Erythroblast (primary cell): ENCODE results near the gene NPC1L1.

Experiments used
- DNase-seq, 2 experiments: peaks; one replicate each; lab custom pipeline; 2025; lab: John Stamatoyannopoulos, UW
- GATA1 ChIP-seq: IDR thresholded peaks from 2 replicates; pipeline ENCODE4 v1.6.1; 2011; ENCODE audit warnings: low read depth, mild to moderate bottlenecking, control low read depth, low read length, moderate library complexity
- POLR2A ChIP-seq: IDR thresholded peaks from 2 replicates; pipeline ENCODE4 v1.6.1; 2011; ENCODE audit warnings: mild to moderate bottlenecking, low read length

The NPC1L1 gene

DNA sequence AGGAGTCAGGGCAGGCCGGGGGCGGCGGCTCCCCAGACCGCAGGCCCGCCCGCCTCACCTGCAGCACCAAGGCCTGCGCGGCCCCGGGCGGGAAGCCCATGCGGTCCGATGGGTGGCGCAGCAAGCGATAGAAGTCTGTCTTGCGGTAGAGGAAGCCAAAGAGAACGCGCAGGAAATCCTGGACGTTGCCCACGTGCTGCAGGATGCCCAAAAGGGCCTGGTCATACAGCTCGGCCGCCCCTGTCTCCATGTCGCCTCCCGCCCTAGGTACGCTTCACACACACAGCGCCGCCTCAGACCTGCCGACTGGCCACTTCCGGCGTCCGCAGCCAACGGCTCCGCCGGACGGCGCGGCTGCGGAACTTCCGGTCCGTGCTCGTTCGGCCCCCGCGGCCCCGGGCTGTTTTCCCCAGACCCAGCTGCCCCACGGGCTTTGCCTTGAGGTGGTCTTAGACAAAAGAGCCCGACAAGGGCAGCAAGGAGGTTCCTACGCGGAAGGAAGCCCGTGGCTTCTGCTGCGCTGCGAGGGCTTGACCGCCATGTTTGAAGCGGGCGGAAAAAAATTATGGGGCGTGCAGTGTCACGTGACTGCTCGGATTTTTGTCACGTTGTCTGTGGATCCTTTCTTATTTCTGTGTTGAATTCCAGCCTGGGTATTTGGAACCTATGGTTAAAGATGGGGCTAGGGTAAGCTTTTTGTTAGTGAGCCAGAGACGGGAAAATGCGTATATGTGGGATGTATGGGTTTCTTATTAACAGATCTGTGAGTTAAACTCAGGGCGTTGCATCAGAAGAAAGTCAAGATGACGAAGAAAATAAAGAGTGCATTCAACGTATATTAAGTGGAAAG, 50.6 kb downstream of the NPC1L1 start, which contains the start of gene NUDCD3:
Gene NUDCD3, minus strand, starts transcription at position 308 of the 850 bp plus-strand sequence. Its CDS starts 58 bp downstream, at position 250.
- peak; percentile 92 to 93 for DNase-seq
- peak; percentile 84 for TF ChIP-seq POLR2A
- TF ChIP-seq GATA1, result no peak

DNA sequence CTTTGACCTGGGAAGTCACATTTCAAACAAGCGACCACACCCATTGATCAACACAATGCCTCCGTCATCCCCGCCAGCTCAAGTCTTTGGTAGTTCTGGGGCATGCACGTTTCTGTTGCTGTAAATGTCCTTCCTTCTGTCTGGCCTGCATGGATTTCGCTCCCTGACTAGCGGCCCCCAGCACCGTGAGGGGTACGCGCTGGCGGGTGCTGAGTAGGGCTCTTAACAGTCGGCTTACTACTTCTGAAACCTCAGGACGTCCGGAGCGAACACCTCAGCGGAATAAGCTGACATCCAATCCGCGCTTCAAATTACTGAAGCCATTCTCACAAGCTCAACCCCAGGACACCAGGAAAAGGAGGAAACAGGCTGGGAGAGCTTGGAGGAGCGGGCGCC, 51.2 kb downstream of the NPC1L1 start:
- TF ChIP-seq POLR2A (no peak), GATA1 (no peak)
- DNase-seq, result peak; percentile 72

DNA sequence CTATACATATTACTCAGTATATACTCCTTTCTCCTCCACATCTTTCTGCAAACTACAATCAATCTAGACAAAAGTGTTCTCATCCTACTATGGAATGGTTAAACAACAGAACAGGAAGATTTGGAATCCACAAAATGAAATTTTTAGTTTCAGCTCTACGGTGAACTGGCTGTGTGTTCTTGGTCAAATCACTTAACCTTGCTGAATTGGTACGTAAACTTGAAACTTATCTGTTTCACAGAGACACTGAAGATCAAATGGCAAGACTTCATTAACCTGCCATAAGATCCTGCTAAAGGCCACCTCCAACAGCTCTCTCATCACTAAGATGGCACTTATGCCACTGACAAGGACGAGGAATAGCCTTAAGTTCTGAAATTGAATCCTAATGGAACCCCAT, 52.2 kb downstream of the NPC1L1 start:
- TF ChIP-seq POLR2A (no peak), GATA1 (no peak)
- no peak for DNase-seq

DNA sequence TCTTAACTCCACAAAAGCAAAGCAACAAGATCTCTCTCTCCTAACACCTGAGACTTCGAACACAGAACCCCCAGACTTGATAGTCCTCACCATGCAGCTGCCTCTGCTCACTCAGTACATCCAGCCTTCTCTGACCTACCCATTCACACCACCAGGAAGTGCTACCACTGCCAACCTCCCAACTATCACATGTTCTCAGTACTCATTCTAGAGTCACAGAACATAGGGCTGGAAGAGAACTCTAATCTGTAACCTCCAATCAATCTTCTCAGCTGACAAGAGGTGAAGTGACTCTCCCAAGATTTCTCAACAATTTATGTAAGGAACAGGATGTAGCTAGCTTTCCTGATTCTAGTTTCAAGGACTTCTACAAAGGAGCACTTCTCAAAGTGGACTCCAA, 54.4 kb downstream of the NPC1L1 start:
- TF ChIP-seq POLR2A (no peak), GATA1 (no peak)
- DNase-seq, result peak; percentile 13 to 32

DNA sequence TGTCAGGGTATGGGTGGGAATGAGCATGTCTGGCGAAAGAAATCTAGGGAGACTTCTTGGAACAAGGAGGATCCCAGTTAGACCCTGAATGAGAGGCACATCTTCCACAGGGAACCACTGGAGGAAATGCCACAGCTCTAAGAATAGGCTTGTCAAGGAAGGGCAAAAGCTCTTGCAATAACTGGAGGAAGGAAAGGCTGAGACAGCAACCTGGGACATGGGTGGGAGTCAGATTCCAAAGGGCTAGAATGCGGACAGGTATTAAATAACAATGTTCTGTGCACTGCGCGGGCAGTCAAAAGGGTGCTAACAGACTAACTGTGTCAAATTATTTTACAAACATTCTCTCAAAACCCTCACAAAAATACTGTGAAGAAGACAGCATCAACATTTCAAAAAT, 55.1 kb downstream of the NPC1L1 start:
- no peak for DNase-seq
- TF ChIP-seq POLR2A, result no peak
- no peak for TF ChIP-seq GATA1

DNA sequence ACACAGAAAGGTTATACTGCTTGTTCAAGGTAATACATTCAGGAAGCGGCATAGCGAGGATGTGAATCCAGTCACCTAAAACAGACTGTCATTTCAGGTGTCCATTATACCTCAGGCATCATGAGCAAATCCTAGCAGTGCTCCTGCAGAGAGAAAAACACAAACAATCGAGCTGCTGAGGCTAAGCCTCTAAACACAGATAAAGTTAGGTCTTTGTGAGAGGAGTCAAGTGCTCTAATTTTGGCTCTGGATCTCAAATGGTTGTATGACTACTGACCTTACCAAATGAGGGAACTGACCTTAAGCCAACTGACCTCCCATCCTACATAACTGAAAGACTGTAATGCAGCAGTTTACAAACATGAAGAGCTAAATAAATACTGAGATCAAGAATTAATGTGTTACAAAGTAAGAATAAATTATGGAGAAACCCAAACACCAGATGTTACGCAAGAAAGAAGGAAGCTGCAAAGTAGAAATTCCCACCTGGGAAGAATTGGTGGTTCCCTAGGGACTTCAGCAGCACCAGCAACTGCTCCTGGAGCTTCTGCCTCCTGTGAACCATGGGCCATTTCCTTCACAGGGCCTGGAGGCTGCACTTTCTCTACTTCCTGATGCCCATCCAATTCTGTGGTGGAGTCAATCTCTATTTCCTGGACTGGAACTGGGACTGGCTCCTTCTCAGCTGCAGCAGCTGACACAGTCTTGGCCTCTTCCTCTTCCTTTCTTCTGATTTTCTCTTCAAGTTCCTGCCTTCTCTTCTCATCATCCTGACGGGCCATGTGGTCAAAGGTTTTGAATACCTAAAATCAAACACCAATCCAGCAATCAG, 56.4 kb downstream of the NPC1L1 start:
- DNase-seq, result no peak
- no peak for TF ChIP-seq POLR2A

DNA sequence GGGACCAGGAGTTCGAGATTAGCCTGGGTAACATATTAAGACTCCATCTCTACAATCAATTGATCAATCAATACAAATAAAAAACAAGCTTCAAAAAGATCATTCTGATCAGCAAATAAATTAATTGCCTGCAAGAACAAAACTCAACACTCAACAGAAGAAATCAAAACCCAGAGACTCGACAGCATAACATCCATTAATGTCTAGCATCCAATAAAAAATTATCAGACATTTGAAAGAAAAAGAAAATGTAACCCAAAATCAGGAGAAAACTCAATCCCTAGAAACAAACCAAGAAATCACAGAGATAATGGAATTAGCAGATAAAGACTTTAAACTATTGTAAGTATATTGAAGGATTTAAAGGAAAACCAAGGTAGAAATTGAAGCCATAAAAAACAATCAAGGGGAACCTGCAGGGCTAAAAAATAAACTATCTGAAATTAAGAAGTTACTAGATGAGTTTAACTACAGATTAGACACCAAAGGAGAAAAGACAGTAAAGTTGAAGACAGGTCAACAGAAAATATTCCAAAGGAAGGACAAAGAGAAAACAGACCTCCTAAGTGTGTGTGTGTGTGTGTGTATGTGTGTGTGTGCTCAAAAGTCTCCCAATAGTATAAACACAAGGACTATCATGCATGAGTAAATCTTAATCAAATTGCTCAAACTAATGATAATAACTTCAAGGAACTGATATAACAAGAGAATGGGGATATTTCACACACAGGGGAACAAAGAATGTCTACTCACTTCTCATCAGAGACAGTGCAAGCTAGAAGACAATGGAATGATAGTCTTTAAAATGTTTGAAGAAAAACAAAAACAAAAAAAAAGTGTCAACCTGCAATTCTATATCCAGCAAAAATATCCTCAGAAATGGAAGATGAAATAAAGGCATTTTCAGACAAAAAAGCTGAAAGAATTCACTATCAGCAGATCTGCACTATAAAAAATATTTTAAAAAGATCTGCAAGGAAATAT, 58.3 kb downstream of the NPC1L1 start:
- no peak for TF ChIP-seq POLR2A
- no peak for TF ChIP-seq GATA1
- DNase-seq, result peak; percentile 8 to 21

DNA sequence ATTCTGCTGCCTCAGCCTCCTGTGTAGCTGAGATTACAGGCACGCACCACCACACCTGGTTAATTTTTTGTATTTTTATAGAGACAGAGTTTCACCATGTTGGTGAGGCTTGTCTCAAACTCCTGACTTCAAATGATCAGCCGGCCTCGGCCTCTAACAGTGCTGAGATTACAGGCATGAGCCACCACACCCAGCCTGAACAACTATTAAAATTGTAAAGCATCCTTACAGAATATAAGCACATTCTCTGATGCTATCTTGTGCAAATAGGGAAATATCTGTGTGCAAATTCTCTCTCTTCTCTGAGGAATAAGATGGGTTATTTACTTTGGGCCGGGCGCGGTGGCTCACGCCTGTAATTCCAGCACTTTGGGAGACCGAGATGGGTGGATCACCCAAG, 63.2 kb downstream of the NPC1L1 start:
- no peak for TF ChIP-seq GATA1
- no peak for TF ChIP-seq POLR2A
- no peak for DNase-seq

DNA sequence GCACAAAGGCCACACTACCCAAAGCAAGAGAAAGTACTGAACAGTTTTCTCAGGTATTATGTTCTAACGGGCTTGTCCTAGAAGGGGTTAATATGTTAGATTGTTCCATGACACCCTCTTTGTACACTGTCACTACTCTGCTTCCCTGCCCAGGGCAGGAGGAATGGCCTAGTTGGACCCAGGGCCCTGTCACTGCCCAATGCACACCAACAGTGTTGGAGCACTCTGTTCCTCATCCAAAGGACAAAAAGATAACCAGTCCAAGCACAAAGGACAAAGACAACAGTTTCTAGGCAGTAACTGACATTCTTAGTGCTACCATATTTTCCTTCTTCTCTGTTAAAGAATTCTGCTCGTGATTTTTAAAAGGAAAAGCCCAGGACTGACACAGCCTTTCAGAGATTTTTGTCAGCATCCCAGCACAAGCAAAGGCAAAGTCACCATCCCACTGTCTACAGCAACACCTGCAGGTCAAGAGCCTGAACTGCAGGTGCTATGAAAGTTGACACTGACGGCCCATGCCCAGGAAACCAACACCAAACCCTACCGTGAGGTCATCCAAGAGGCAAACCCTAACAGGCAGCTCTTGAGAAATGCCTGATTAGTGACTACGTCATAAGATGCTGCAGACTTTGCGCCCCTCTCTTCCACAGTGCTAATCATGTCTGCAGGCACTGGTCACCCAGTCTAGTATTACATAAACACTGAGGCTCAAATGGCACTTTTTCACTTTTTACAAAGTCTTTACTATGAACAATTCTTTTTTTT, 63.9 kb downstream of the NPC1L1 start:
- TF ChIP-seq POLR2A (no peak), GATA1 (no peak)
- peak; percentile 72 to 81 for DNase-seq

DNA sequence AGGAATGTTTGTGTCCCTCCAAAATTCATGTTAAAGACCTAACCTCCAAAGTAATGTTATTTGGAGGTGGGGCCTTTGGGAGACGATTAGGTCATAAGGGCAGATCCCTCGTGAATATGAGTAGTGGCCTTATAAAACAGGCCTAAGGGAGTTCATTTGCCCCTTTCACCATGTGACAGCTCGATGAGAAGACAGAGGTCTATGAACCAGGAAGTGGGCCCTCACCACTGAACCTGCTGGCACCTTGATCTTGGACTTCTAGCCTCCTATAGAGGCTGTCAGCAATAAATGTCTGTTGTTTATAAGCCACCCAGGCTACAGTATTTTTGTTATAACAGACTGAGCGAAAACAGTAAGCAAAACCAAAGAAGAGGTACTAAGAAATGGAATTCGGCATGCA, 64.8 kb downstream of the NPC1L1 start:
- DNase-seq, result no peak
- no peak for TF ChIP-seq POLR2A
- no peak for TF ChIP-seq GATA1

DNA sequence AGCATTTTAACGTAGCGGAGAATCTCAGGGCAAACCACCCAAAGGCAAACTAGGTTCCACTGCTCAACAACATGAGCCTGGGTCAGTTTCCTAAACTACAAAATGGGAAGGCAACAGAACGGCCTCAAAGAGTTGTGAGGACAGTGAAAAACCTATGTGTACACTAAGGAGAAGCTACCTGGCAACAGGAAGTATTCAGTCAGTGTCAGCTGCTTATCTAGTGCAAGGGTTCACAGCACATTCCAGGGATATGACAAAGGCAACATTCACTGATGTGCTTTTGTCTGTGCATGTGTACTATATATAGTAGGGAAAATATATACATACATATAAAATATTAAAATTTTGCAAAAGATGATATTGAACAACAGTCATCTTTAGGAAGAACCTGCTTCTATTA, 67.8 kb downstream of the NPC1L1 start:
- DNase-seq, result no peak
- TF ChIP-seq GATA1, result no peak
- TF ChIP-seq POLR2A, result no peak

DNA sequence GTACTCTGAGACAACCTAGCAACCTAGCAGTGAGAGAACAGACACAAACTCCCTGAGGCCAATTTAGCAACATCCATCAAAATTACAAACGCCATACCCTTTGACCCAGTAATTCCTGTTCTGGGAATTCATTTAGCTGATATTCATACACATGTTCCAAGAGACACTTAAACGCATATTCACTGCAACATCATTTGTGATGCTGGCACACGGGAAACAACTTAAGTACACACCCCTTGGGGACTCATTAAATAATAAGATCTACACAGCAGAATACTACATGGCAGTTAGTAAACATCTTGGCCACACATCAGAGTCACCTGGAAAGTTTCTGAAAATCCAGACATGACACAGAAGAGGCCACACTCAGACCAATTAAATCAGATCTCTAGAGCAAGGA, 68.3 kb downstream of the NPC1L1 start:
- DNase-seq, result no peak
- no peak for TF ChIP-seq POLR2A
- no peak for TF ChIP-seq GATA1

DNA sequence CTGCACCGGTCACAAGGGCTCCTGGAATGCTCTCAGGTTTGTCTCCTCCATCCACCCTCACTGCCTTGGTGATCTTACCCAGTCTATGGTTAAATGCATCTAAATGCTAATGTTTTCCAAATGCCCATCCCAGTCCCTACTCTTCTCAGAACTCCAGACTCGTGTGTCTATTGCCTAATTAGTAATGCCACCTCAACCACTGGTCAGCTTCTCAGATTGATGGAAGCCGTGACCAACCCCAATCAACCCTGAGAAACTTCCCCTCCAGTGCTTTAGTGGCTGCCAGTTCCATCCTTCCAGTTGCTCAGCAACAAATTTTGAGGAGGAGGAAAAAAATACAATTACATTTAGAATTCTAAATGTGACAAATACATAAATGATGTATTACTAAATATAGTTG, 69.3 kb downstream of the NPC1L1 start:
- TF ChIP-seq POLR2A, result no peak
- no peak for TF ChIP-seq GATA1
- DNase-seq, result no peak
